ENCODE data around the gene SLC35B2. TPM values are rescaled to one million over a fixed set of nuclear protein-coding genes. Genes with fewer than 3 reads are reported as not detected.

SLC35B2 gene
- polyA plus RNA-seq, 1 of the 3 experiments (the other 2 are of a cell fraction), result 125 TPM

GRCh38 chr6:44278774-44279697 is 21.7 kb upstream of the SLC35B2 start:
- Histone ChIP-seq H3K4me1 (ENCODE audit: control insufficient read depth in 1 of 2, insufficient read depth in 2 of 2, low read depth in 1 of 2, low read length in 1 of 2) (no peaks in the 10 kb centered on the region), H3K9me3 (no peaks in the 10 kb centered on the region), H3K27me3 (ENCODE audit: insufficient read depth) (no peaks in the 10 kb centered on the region), H3K4me3 (ENCODE audit: low read depth in 2 of 2, low read length in 1 of 2) (no peak overlapping the region), H3K9ac (no peak overlapping the region), H3K4me2 (no peak overlapping the region; the same call in 1 of the 2 replicates), H2AFZ (ENCODE audit: low read depth) (no peak overlapping the region), H3K79me2 (ENCODE audit: insufficient read depth) (no peaks in the 10 kb centered on the region), H3F3A (replicated peaks; ENCODE audit: insufficient read depth) (no peaks in the 10 kb centered on the region), H3K27ac (ENCODE audit: low read depth in 2 of 2, low read length in 1 of 2) (no peak overlapping the region), H3K9me2 (no peaks in the 10 kb centered on the region), H3K36me3 (replicated peaks in 1 of 2; ENCODE audit: control insufficient read depth in 1 of 2, insufficient read depth in 2 of 2, low read length in 1 of 2) (no peaks in the 10 kb centered on the region), H4K20me1 (ENCODE audit: insufficient read depth) (no peaks in the 10 kb centered on the region)
- TF ChIP-seq MXI1 (IDR thresholded peaks at IDR 0.05; ENCODE audit: low read depth, low read length), result no peak
- no peak for TF ChIP-seq RXRA (IDR thresholded peaks at IDR 0.05; ENCODE audit: borderline replicate concordance, low read depth)
- no peak for TF ChIP-seq FOXM1 (IDR thresholded peaks at IDR 0.05; ENCODE audit: low read depth)
- no peak for TF ChIP-seq SIN3A (IDR thresholded peaks at IDR 0.05; ENCODE audit: borderline replicate concordance, low read depth, low read length)
- no peak for TF ChIP-seq USF2 (IDR thresholded peaks at IDR 0.05; ENCODE audit: borderline replicate concordance, low read depth, low read length)
- no peak for TF ChIP-seq PBX3 (IDR thresholded peaks at IDR 0.05)
- ChIA-PET POLR2A (no interaction called here), CTCF (interaction anchor here (1.2 to 2.0 kb wide), 3 partner anchors 11 to 59 kb away, joined by 3 to 11 read pairs (median 4); no protein-coding TSS in a partner anchor)
- WGBS (ENCODE audit: low lambda C conversion rate), result 56% methylated on average over 9 of the region's 9 CpGs
- DNase-seq, result no peak

GRCh38 chr6:44278315-44278714 is 21.0 kb upstream of the SLC35B2 start:
- Histone ChIP-seq H3K9me2 (no peaks in the 10 kb centered on the region), H3K27ac (ENCODE audit: low read depth in 2 of 2, low read length in 1 of 2) (no peak overlapping the region), H3K4me3 (ENCODE audit: low read depth in 2 of 2, low read length in 1 of 2) (no peak overlapping the region), H2AFZ (ENCODE audit: low read depth) (no peak overlapping the region), H3K4me2 (no peak overlapping the region), H3K36me3 (replicated peaks in 1 of 2; ENCODE audit: control insufficient read depth in 1 of 2, insufficient read depth in 2 of 2, low read length in 1 of 2) (no peaks in the 10 kb centered on the region), H3F3A (replicated peaks; ENCODE audit: insufficient read depth) (no peaks in the 10 kb centered on the region), H3K79me2 (ENCODE audit: insufficient read depth) (no peaks in the 10 kb centered on the region), H3K27me3 (ENCODE audit: insufficient read depth) (no peaks in the 10 kb centered on the region), H3K9me3 (no peaks in the 10 kb centered on the region), H4K20me1 (ENCODE audit: insufficient read depth) (no peaks in the 10 kb centered on the region), H3K9ac (no peak overlapping the region), H3K4me1 (ENCODE audit: control insufficient read depth in 1 of 2, insufficient read depth in 2 of 2, low read depth in 1 of 2, low read length in 1 of 2) (no peaks in the 10 kb centered on the region)
- WGBS (ENCODE audit: low lambda C conversion rate), result 32% methylated on average over 1 of the region's 3 CpGs
- ChIA-PET CTCF (interaction anchor here (0.9 to 2.0 kb wide), 6 partner anchors 10 to 178 kb away, joined by 3 to 11 read pairs (median 4); partner anchors contain the start of gene AARS2), POLR2A (no interaction called here)
- no peak for DNase-seq
- TF ChIP-seq CTCF (IDR thresholded peaks at IDR 0.05) (no peak), SIN3A (IDR thresholded peaks at IDR 0.05; ENCODE audit: borderline replicate concordance, low read depth, low read length) (no peak), SMC3 (IDR thresholded peaks at IDR 0.05; ENCODE audit: low read depth, low read length) (no peak), TAF1 (IDR thresholded peaks at IDR 0.05; ENCODE audit: borderline replicate concordance, low read depth, low read length) (no peak), CHD2 (IDR thresholded peaks at IDR 0.05; ENCODE audit: low read length, partially characterized antibody) (no peak), RFX5 (IDR thresholded peaks at IDR 0.05; ENCODE audit: low read length) (no peak), FOXM1 (IDR thresholded peaks at IDR 0.05; ENCODE audit: low read depth) (no peak), FOSL2 (IDR thresholded peaks at IDR 0.05; ENCODE audit: borderline replicate concordance, low read depth) (no peak), NFIC (IDR thresholded peaks at IDR 0.05; ENCODE audit: borderline replicate concordance) (no peak)
